Osteoblast (primary cell): ENCODE data around the gene KERA. TPM values are rescaled to one million over a fixed set of nuclear protein-coding genes. Genes with fewer than 3 reads are reported as not detected.

Source experiments
- DNase-seq: peaks from one replicate; pipeline ENCODE4 v3.0.0; 2011; ENCODE audit warnings: low spot score, mixed read lengths; ENCODE audit not compliant: insufficient read length; ENCODE audit errors: missing footprints
- H2AFZ ChIP-seq: 2 replicates; pipeline ENCODE4 v1.6.0; 2011; ENCODE audit warnings: mild to moderate bottlenecking, low read length
- H3K27ac ChIP-seq: 2 replicates; pipeline ENCODE4 v1.5.1; 2011; ENCODE audit warnings: mild to moderate bottlenecking, low read depth, low read length, moderate library complexity
- H3K27me3 ChIP-seq: 2 replicates; pipeline ENCODE4 v1.6.0; 2012; ENCODE audit warnings: mild to moderate bottlenecking, control low read depth, inconsistent platforms, low read length, moderate library complexity; ENCODE audit not compliant: insufficient read depth
- H3K36me3 ChIP-seq: 2 replicates; pipeline ENCODE4 v1.5.1; 2011; ENCODE audit warnings: mild to moderate bottlenecking, low read length, control low read depth, moderate library complexity; ENCODE audit not compliant: insufficient read depth
- H3K4me1 ChIP-seq: 2 replicates; pipeline ENCODE4 v1.5.1; 2011; ENCODE audit warnings: mild to moderate bottlenecking, low read length, control low read depth, moderate library complexity; ENCODE audit not compliant: insufficient read depth
- H3K4me2 ChIP-seq: 2 replicates; pipeline ENCODE4 v1.6.0; 2011; ENCODE audit warnings: mild to moderate bottlenecking, low read length; ENCODE audit not compliant: insufficient read depth
- H3K4me3 ChIP-seq: fragments of 200-600 bp; sonication (generic); 3 replicates; pipeline ENCODE4 v1.5.1; 2012; ENCODE audit warnings: mild to moderate bottlenecking, low read length, inconsistent platforms; ENCODE audit not compliant: insufficient read depth
- H3K79me2 ChIP-seq: 2 replicates; pipeline ENCODE4 v1.6.0; 2012; ENCODE audit warnings: mild to moderate bottlenecking, low read length, control low read depth, inconsistent platforms; ENCODE audit not compliant: insufficient read depth
- H3K9me3 ChIP-seq: 2 replicates; pipeline ENCODE4 v1.5.1; 2011; ENCODE audit warnings: low read depth, low read length, control low read depth
- H4K20me1 ChIP-seq: 2 replicates; pipeline ENCODE4 v1.6.0; 2012; ENCODE audit warnings: mild to moderate bottlenecking, low read length, control low read depth; ENCODE audit not compliant: insufficient read depth
- total RNA-seq: library from RNA; depleted of rRNA; stranded (reverse); fragments of >200 nt; gene quantifications from 2 replicates; pipeline ENCODE4 v1.2.3, GENCODE V29; 2012
- TF ChIP-seq, protein P1 (sequence below): IDR thresholded peaks from 2 replicates; pipeline ENCODE4 v1.5.1; 2011; ENCODE audit warnings: mild to moderate bottlenecking, low read depth, low read length, moderate library complexity; ENCODE audit errors: extremely low read depth

The KERA gene
- total RNA-seq, 1 donor: not detected

DNA sequence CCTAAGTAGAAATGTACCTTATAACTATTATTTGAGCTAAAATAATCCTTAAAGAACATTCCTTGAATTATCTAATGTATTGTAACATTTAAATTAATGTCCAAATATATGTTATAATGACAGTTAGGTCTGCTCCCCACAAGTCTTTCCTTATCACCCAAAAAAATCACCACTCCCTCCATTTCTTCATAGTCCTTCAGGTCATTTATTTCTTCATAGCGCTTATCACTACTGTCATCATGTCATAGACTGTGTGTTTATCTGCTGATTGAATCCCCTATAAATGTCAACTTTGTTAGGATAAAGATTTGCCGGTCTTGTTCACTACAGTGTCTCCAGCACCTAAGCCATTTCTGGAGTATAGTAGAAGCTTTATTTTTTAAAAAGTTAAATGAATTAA lies 41.5 kb upstream of the KERA start:
- Histone ChIP-seq H3K27ac (peak overlapping the region; percentile 59), H4K20me1 (no peaks in the 10 kb centered on the region), H3K4me2 (no peak overlapping the region), H3K36me3 (peaks cover 25% of the 10 kb centered on the region), H3K9me3 (no peaks in the 10 kb centered on the region), H2AFZ (no peak overlapping the region), H3K27me3 (no peaks in the 10 kb centered on the region), H3K4me3 (no peak overlapping the region), H3K79me2 (no peaks in the 10 kb centered on the region), H3K4me1 (peaks cover 29% of the 10 kb centered on the region)
- no peak for DNase-seq
- TF ChIP-seq, protein P1, sequence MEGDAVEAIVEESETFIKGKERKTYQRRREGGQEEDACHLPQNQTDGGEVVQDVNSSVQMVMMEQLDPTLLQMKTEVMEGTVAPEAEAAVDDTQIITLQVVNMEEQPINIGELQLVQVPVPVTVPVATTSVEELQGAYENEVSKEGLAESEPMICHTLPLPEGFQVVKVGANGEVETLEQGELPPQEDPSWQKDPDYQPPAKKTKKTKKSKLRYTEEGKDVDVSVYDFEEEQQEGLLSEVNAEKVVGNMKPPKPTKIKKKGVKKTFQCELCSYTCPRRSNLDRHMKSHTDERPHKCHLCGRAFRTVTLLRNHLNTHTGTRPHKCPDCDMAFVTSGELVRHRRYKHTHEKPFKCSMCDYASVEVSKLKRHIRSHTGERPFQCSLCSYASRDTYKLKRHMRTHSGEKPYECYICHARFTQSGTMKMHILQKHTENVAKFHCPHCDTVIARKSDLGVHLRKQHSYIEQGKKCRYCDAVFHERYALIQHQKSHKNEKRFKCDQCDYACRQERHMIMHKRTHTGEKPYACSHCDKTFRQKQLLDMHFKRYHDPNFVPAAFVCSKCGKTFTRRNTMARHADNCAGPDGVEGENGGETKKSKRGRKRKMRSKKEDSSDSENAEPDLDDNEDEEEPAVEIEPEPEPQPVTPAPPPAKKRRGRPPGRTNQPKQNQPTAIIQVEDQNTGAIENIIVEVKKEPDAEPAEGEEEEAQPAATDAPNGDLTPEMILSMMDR: no peak

DNA sequence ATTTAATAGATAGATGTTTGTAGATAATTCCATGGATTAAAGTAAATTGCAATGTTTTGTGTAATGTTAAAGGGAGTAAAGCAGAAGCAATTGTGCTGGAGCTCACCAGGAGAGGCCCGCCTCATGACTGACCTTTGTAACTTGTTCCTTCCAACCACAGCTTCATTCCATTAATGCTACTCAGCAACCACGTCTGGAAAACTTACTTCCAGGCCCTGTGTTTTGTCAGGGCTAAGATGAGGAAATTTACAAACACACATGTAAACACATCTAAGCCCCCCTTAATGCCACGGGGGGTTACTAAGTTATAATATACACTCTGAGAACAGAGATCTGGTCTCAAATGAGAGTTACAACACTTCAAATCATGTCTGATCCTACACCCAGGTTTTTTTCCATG lies 41.1 kb upstream of the KERA start:
- no peaks in the 10 kb centered on the region for H3K27me3 ChIP-seq
- DNase-seq: peak; percentile 31
- H3K9me3 ChIP-seq: no peaks in the 10 kb centered on the region
- no peaks in the 10 kb centered on the region for H4K20me1 ChIP-seq
- peaks cover 29% of the 10 kb centered on the region for H3K4me1 ChIP-seq
- no peak overlapping the region for H3K4me2 ChIP-seq
- H3K27ac ChIP-seq: peak overlapping the region; percentile 59
- no peaks in the 10 kb centered on the region for H3K79me2 ChIP-seq
- peaks cover 21% of the 10 kb centered on the region for H3K36me3 ChIP-seq
- TF ChIP-seq, protein P1: no peak
- no peak overlapping the region for H2AFZ ChIP-seq
- no peak overlapping the region for H3K4me3 ChIP-seq

DNA sequence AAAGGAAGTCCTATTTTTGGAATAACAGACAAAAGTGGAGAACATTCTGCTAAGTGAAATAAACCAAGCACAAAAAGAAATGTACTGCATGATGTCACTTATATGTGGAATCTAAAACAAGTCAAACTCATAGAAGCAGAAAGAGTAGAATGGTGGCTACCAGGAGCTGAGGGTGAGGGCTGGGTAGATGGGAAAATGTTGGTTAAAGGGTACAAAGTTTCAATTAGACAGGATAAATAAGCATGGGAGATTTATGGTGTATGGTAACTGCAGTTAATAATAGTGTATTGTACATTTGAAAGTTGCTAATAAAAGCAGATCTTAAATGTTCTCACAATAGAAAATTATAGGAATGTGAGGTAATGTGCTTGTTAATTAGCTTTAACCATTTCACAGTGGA lies 40.6 kb upstream of the KERA start:
- H3K36me3 ChIP-seq: peaks cover 16% of the 10 kb centered on the region
- no peaks in the 10 kb centered on the region for H3K9me3 ChIP-seq
- peak overlapping the region; percentile 59 for H3K27ac ChIP-seq
- H3K79me2 ChIP-seq: no peaks in the 10 kb centered on the region
- no peak overlapping the region for H3K4me3 ChIP-seq
- no peak for DNase-seq
- no peaks in the 10 kb centered on the region for H3K27me3 ChIP-seq
- H4K20me1 ChIP-seq: no peaks in the 10 kb centered on the region
- H2AFZ ChIP-seq: no peak overlapping the region
- H3K4me1 ChIP-seq: peaks cover 29% of the 10 kb centered on the region
- H3K4me2 ChIP-seq: no peak overlapping the region
- TF ChIP-seq, protein P1: no peak

DNA sequence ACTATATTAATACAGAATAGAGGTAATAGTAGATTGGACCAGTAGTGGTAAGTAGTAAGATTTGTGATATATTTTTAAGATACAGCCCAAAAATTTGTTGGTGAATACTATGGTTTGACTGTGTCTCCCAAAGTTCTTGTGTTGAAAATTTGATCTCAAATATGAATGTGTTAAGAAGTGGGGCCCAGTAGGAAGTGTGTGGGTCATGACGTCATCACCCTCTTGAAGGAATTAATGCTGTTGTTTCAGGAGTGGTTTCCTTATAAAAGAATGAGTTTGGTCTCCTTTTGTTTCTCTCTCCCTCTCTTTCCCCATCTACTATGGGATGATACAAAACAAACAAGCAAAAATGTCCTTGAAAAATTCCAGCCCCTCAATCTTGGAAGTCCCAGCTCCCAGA lies 37.1 kb upstream of the KERA start:
- Histone ChIP-seq H3K4me2 (no peak overlapping the region), H3K9me3 (peaks cover under 1% of the 10 kb centered on the region), H3K36me3 (no peaks in the 10 kb centered on the region), H3K4me3 (no peak overlapping the region), H3K27me3 (no peaks in the 10 kb centered on the region), H3K27ac (no peak overlapping the region), H3K4me1 (peaks cover 15% of the 10 kb centered on the region), H3K79me2 (no peaks in the 10 kb centered on the region), H2AFZ (no peak overlapping the region), H4K20me1 (no peaks in the 10 kb centered on the region)
- TF ChIP-seq, protein P1: no peak
- DNase-seq: no peak
